K562 (cell line): ENCODE data around the gene ANKRD13D.

Experiments used
- CHD1 ChIP-seq: fragments of 200-600 bp; sonication (generic); IDR thresholded peaks from one replicate; pipeline ENCODE4 v1.6.1; 2012; ENCODE audit warnings: mild to moderate bottlenecking, moderate library complexity, low read length, inconsistent platforms
- CTCF ChIP-seq, 3 experiments: IDR thresholded peaks in 2 of 3; conservative IDR thresholded peaks in 1 of 3; 2 replicates each; pipeline ENCODE4 v1.5.1; 2011 to 2012; ENCODE audit warnings: low read length in 3 of 3, mild to moderate bottlenecking in 3 of 3, control low read depth in 2 of 3, improper control_type of control experiment in 1 of 3, inconsistent platforms in 1 of 3, low read depth in 1 of 3, mixed read lengths in 1 of 3, moderate library complexity in 1 of 3; ENCODE audit not compliant: insufficient read depth in 2 of 3
- FOXK1 ChIP-seq: sonication (generic); formaldehyde crosslinking; IDR thresholded peaks from 2 replicates; pipeline ENCODE4 v1.8.0; 2022; ENCODE audit warnings: missing genetic modification reagents, mild to moderate bottlenecking, borderline replicate concordance
- HNRNPL ChIP-seq: fragments of 200-400 bp; formaldehyde crosslinking; IDR thresholded peaks from 2 replicates; pipeline ENCODE4 v1.6.1; 2017; ENCODE audit warnings: low read depth, mild to moderate bottlenecking, low read length
- PCBP1 ChIP-seq: fragments of 200-400 bp; formaldehyde crosslinking; IDR thresholded peaks from 2 replicates; pipeline ENCODE4 v1.6.1; 2018; ENCODE audit warnings: mild to moderate bottlenecking, low read depth, low read length; ENCODE audit not compliant: poor library complexity, severe bottlenecking
- PHB2 ChIP-seq: fragments of 450-650 bp; IDR thresholded peaks from 2 replicates; pipeline ENCODE4 v1.6.1; 2017; ENCODE audit warnings: low read depth
- SRSF7 ChIP-seq: fragments of 200-400 bp; formaldehyde crosslinking; optimal IDR thresholded peaks from 2 replicates; pipeline ENCODE3; 2017; ENCODE audit warnings: mild to moderate bottlenecking, low read depth, low read length
- TFE3 ChIP-seq: fragments of 450-650 bp; formaldehyde crosslinking; IDR thresholded peaks from 2 replicates; pipeline ENCODE4 v1.4.0; 2020; ENCODE audit warnings: mild to moderate bottlenecking, mixed read lengths

- TF ChIP-seq CHD1, result no peak
- TF ChIP-seq PHB2, result no peak
- TF ChIP-seq TFE3 (CRISPR knock-in tag), result no peak
- TF ChIP-seq SRSF7, result no peak
- TF ChIP-seq FOXK1 (CRISPR knock-in tag), result no peak
- TF ChIP-seq HNRNPL, result peak; percentile 69; the same call in 1 of the 2 replicates
- TF ChIP-seq CTCF (IDR thresholded peaks at IDR 0.05 in 2 of 3, conservative IDR thresholded peaks at IDR 0.05 in 1 of 3; ENCODE audit: insufficient read depth in 2 of 3, low read depth in 1 of 3, low read length in 3 of 3), result no peak
- TF ChIP-seq PCBP1, result no peak
Observed at GRCh38 chr11:67285541-67286498, 3.3 kb upstream of the ANKRD13D start.
